ENCODE results near the gene ABHD1. TPM values are rescaled to one million over a fixed set of nuclear protein-coding genes. Genes with fewer than 3 reads are reported as not detected.

ABHD1 gene
- polyA plus RNA-seq, 1 donor from 2014 or later, result not detected

Other genes with a start within 250 kb of the ABHD1 start
- gene MAPRE3, start 153.2 kb upstream of the ABHD1 start, polyA plus RNA-seq, result 69.2 and 87.1 TPM in 2 replicates
- gene TMEM214, start 90.8 kb upstream of the ABHD1 start, polyA plus RNA-seq, result 10.3 and 14.9 TPM in 2 replicates
- gene AGBL5, start 72.1 kb upstream of the ABHD1 start, polyA plus RNA-seq, result 34.3 and 39.1 TPM in 2 replicates
- gene OST4, start 52.2 kb upstream of the ABHD1 start, polyA plus RNA-seq, result 263 and 292 TPM in 2 replicates
- 1.3 and 2.2 TPM in 2 replicates for gene EMILIN1, start 45.2 kb upstream of the ABHD1 start, polyA plus RNA-seq
- 3.1 and 4.1 TPM in 2 replicates for gene KHK, start 37.0 kb upstream of the ABHD1 start, polyA plus RNA-seq
- 24.5 and 33.7 TPM in 2 replicates for gene CGREF1, start 4.7 kb upstream of the ABHD1 start, polyA plus RNA-seq
- 121 and 123 TPM in 2 replicates for gene PREB, start 10.8 kb downstream of the ABHD1 start, polyA plus RNA-seq
- not detected in 2 replicates for gene PRR30, start 15.6 kb downstream of the ABHD1 start, polyA plus RNA-seq
- gene TCF23, start 25.2 kb downstream of the ABHD1 start, polyA plus RNA-seq, result not detected in 2 replicates
- gene ATRAID, start 88.2 kb downstream of the ABHD1 start, polyA plus RNA-seq, result 94.3 and 121 TPM in 2 replicates
- gene SLC5A6, start 88.5 kb downstream of the ABHD1 start, polyA plus RNA-seq, result 64.3 and 98.4 TPM in 2 replicates
- 14.2 and 22.8 TPM in 2 replicates for gene CAD, start 93.6 kb downstream of the ABHD1 start, polyA plus RNA-seq
- gene SLC30A3, start 139.2 kb downstream of the ABHD1 start, polyA plus RNA-seq, result not detected in 2 replicates
- gene DNAJC5G, start 151.6 kb downstream of the ABHD1 start, polyA plus RNA-seq, result not detected in 2 replicates
- gene TRIM54, start 158.6 kb downstream of the ABHD1 start, polyA plus RNA-seq, result 0.28 TPM in 1 of 2 replicates, not detected in the other
- 3.1 and 9.0 TPM in 2 replicates for gene UCN, start 184.6 kb downstream of the ABHD1 start, polyA plus RNA-seq
- 79.6 and 104 TPM in 2 replicates for gene MPV17, start 199.3 kb downstream of the ABHD1 start, polyA plus RNA-seq
- 27.8 and 37.2 TPM in 2 replicates for gene GTF3C2, start 232.9 kb downstream of the ABHD1 start, polyA plus RNA-seq
- 43.7 and 45.3 TPM in 2 replicates for gene EIF2B4, start 246.5 kb downstream of the ABHD1 start, polyA plus RNA-seq
- gene SNX17, start 246.8 kb downstream of the ABHD1 start, polyA plus RNA-seq, result 69.8 and 86.9 TPM in 2 replicates

Data from neural cell (in vitro differentiated cells).